ENCODE measurements around the gene CAMK2B.
"Not testable (repeated sequence)": the region's sequence is repeated elsewhere in the genome, so short reads cannot be mapped to it uniquely, and the experiment has no call there.

The CAMK2B gene

GRCh38 chr7:44194562-44195145 lies 130.7 kb downstream of the CAMK2B start:
- DNase-seq (ENCODE audit: low read depth in 2 of 2, low spot score in 1 of 2): no peak

GRCh38 chr7:44194069-44194468 lies 131.3 kb downstream of the CAMK2B start:
- DNase-seq (ENCODE audit: low read depth in 2 of 2, low spot score in 1 of 2): no peak

DNA sequence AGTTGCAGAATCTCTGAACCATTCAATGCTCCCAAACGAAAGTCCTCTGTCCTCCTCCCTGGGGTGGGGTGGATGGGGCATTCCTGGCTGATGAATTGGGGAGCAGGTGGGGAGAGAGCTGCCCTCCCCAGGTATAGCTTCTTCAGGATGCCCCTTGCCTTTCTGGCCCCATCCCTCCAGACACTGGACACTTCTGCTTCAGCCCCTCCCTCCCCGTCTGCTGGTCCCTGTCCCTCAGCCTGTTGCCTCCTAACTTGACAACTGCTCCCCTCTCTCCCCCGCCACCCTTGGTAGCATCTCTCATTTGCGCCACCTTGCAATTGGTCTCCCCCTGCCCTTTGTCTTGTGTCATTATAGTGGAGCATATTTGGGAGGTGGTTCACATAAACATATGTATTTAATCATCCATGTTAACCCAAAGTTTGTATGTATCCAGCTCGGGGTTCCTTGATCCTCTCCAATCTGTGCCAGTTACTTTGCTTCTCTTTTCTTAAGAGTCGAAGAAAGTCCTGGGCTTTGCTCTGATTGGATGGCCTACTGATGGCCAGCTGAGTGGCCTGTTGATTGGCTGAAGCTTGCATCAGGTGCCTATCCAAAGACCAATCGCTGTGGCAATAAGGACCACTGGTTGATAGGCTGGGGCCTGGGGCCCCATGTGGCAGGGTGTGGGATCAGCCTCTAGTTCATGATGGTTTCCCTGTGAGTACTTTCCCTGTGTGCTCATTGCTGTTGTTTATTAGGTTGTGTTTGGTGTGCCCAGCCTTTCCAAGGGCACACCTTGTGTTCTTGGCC lies 132.2 kb downstream of the CAMK2B start:
- DNase-seq (ENCODE audit: low read depth in 2 of 2, low spot score in 1 of 2): no peak

GRCh38 chr7:44191171-44191570 lies 134.2 kb downstream of the CAMK2B start:
- DNase-seq (ENCODE audit: low read depth in 2 of 2, low spot score in 1 of 2): no peak

DNA sequence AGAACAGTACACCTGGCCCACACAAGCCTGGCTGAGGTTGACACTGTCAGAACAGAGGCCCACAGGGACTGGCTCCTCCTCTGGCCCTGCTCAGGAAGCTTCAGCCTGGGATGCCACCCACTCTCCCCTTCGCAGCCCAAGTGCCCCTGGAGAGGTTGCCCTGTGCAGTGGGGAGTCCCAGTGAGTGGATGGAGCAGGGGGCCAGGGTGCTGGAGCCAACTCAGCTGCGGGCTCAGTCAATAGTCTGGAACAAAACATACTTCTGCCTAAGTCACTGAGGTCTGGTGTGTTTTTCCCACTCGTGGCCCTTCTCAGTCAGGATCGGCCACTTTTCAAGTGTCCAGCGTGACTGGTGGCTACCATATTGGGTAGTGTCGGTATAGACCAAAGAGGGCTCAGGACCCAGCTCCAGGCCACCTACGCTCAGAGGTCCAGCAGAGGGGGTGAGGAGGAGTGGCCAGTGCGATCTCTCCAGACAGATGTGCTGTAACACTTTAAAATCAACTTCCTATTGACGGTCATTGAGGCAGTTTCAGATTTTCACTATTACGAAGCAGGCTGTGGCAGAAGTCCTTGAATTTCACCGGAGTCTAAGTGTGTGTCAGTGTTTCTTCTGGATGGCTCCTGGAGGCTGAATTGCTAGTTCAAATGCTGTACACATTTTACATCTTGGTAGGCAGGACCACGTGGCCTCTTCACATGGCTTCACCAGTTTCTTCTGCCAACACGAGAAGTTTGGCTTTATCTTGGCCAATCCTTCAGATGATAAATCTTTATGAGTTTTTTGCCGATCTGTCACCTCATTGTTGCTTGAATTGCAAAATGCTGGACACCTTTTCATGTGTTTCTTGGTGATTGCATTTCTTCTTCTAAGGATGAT lies 135.2 kb downstream of the CAMK2B start:
- no peak for DNase-seq (ENCODE audit: low read depth in 2 of 2, low spot score in 1 of 2)

- DNase-seq (ENCODE audit: low read depth in 2 of 2, low spot score in 1 of 2): no peak
These were observed 136.0 kb downstream of the CAMK2B start, which contains the start of gene GCK for GRCh38 chr7:44189286-44189992. Gene GCK, minus strand, starts transcription at chr7:44189439. Its CDS starts 486 bp downstream, at chr7:44188953.

DNA sequence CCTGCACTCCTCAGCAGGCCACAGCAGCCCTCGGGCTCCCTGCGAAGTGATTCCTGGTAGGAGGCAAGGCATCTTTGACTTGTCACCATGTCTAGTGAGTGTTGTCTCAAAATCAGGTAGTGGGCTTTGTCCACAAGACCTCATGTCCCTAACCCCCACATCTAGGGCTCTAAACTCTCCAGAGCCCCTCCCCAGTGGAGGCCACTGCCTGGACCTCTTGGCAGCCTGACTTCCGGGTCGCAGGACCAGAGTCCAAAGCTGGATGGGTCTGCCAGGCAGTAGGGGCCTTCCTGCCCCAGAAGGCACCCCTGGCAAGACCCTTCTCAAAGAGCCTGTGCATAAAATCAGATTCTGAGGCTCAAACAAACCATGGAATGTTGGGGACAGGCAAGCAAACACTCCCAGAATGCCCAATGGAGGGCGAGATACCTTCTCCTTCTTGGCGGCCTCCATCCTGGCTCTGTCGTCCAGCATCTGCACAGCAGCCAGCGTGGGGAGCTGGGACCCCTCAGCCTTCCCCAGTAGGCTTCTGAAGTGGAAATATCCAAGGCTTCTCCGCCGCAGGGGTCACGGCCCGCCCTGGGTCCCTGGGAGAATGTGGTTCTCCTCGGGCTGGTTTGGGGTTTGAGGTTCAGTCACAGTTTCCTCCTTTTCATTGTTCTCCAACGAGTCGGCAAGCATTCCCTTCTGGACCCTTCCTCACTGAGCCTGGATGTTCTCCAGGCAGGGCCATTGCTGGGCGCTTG lies 136.7 kb downstream of the CAMK2B start:
- DNase-seq (ENCODE audit: low read depth in 2 of 2, low spot score in 1 of 2): no peak

DNA sequence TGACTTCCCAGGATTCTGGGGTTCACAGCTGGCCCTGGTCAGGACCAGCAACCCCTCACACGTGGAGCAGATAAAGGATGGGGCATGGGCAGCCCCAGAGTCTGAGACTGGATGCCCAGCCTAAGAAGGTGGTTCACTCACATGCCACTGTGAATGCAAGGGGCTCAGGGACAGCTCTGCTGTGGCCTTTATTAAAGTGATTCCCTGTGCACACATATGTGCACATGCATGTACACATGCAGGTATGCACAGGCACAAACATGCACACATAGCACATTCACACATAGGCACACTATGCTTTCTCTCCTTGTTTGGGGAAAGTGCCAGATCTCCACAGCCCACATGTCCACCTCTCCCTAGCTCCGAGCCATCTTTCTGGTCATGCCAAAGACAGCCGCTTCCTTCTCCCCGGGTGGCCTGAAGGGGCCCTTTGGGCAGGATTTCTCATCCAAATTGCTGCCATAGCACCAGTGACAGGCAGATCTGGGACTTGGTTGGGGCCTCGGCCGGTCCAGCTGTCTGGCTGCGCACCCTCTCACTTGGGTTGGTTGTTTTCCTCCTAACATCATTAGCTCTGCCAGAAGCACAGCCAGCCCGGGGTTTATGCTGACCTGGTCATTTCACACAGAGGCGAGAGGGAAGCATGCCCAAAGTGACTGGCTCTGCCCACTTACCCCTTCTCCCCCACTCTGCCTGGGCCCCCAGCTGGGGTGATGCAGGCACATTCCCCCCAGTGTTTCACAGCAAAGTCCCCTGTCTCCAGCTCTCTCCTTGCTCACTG lies 137.6 kb downstream of the CAMK2B start:
- no peak for DNase-seq (ENCODE audit: low read depth in 2 of 2, low spot score in 1 of 2)

DNA sequence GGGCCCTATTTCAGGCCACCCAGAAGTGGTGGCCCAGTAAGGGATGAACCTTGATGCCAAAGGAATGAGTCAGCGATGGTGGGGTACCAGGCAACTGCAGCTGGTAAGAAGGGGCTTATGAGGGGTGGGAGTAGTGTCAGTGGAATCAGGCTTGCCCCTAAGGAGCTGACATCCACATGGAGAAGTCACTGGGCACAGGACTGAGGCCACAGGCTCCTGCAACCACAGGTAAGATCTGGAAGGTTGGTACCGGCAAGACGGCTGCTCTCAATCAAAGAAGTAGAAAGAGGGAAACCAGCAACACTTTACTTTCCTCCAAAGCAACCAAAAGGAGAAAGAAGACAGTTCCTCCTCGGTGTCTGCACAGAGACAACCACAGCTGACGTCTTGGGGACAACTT lies 138.7 kb downstream of the CAMK2B start:
- no peak for DNase-seq (ENCODE audit: low read depth in 2 of 2, low spot score in 1 of 2)

GRCh38 chr7:44185729-44186128 lies 139.7 kb downstream of the CAMK2B start:
- no peak for DNase-seq (ENCODE audit: low read depth in 2 of 2, low spot score in 1 of 2)

DNA sequence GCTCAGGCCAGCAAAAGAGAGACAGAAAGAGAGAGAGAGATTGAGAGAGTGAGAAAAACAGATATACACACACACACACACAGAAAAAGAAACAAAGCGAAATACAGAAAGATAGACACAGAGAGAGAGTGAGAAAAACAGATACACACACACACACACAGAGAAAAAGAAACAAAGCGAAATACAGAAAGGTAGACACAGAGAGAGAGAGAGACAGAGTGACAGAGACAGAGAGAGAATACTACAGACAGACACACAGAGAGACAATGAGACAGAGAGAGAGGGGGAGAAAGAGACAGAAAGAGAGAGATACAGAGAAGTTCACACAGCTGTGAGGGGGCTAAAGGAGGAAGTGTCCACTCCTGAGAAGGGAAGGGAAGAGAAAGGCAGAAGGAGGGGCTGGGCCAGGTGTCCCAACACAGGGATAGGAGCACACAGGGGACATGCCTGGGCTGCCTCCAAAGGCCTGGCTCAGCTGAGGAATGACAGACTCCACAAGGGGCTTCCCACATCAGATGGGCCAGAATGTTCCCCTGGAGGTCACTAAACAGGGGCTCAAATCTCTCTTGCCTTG lies 140.4 kb downstream of the CAMK2B start:
- no peak for DNase-seq (ENCODE audit: low read depth in 2 of 2, low spot score in 1 of 2)

- DNase-seq (ENCODE audit: low read depth in 2 of 2, low spot score in 1 of 2): no peak
These were observed 141.1 kb downstream of the CAMK2B start for GRCh38 chr7:44184206-44184872.

GRCh38 chr7:44183386-44183785 lies 142.0 kb downstream of the CAMK2B start:
- no peak for DNase-seq (ENCODE audit: low read depth in 2 of 2, low spot score in 1 of 2)

DNA sequence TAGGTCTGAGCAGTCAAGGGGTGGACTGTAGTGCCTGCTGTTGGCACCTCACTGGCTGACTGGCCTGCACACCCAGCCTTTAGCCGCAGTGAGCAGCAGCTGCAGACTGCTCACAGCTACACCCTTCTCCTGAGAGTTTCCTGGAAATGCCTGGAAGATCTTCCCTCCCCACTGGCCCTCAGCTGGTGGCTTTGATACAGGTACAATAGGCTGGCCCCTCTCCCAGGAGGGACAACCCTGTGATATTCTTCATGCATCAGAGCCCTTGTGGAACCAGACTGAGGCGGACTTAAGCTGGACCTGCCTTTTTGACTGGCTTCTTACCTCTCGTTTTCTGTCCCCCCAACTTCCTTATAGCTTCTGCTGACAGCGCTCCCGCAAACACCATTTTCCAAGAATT lies 142.6 kb downstream of the CAMK2B start:
- no peak for DNase-seq (ENCODE audit: low read depth in 2 of 2, low spot score in 1 of 2)

DNA sequence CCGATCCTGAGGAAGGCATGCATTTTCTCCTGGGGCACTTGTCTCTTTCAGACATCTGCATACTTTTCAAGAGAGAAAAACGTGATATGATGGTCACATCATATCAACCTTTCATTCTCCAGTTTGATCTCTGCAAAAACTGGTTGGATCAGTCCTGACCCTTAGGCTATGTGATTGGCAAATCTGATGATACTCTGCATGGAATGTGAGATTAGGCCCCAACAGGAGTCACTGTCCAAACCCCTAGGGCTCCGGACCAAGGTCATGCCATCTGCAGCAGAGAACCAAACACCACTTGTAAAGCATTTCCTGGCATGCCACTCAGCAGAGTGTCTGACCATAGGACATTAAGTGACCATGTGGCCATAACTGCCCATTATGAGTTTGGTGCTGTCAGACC lies 144.8 kb downstream of the CAMK2B start:
- no peak for DNase-seq (ENCODE audit: low read depth in 2 of 2, low spot score in 1 of 2)

- no peak for DNase-seq (ENCODE audit: low read depth in 2 of 2, low spot score in 1 of 2)
These were observed 147.7 kb downstream of the CAMK2B start for GRCh38 chr7:44177570-44178131.

DNA sequence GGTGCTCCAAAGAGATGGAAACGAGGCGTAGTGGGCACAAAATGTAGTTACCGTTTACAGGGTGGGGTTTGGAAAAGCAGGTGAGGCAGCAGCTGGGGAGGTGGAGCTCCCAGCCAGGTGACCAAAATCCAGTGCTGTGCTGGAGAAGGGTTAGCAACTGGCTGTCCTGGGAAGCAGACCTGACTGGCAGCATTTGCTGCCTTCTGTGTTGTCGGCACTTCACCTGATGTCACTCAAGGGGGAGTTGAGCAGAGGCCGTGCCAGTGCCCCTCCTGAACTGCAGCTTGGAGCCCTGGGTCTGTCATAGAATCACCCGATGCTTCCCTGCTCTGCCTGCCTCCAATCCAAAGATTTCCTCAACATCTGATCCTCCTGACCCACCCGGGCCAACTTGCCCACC lies 148.9 kb downstream of the CAMK2B start:
- no peak for DNase-seq (ENCODE audit: low read depth in 2 of 2, low spot score in 1 of 2)

DNA sequence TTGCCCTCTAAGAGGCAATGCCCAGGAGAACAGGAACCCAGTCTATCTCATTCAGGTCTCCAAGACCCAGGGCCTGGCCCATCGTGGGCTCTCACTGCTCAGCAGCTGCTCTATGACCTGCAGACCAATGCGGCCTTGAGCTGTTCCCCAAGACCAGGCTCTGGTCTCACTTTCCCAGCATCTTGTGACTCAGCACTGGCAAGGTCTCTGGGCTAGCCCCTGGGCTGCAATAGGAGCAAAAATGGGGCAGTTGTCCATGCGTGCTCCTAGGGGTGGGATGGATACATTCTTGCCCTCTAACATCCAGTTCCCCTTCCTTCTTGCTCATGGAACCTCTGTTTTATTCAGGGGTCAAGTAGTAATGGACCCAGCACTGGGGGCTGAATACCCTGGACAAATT lies 149.7 kb downstream of the CAMK2B start:
- no peak for DNase-seq (ENCODE audit: low read depth in 2 of 2, low spot score in 1 of 2)

GRCh38 chr7:44174694-44174948 lies 150.8 kb downstream of the CAMK2B start:
- not testable (repeated sequence) for DNase-seq (ENCODE audit: low read depth in 2 of 2, low spot score in 1 of 2)

Measured in stimulated activated CD8-positive, alpha-beta memory T cell treated with anti-CD3 and anti-CD28 coated beads, Interleukin-4, amount 100 ng/mL, for 1 hour (primary cell).